ENCODE data around the gene ERBB2. TPM values are rescaled to one million over a fixed set of nuclear protein-coding genes. Genes with fewer than 3 reads are reported as not detected.

ERBB2 gene
- total RNA-seq, 4 donors from 2014 or later = 75.2 to 170 (median 86.5) TPM

- Histone ChIP-seq H3K27me3 (peaks cover 0 to 4% (median 0%) of the 10 kb centered on the region in 4 donors), H3K4me1 (peaks cover 24 to 81% (median 39%) of the 10 kb centered on the region in 3 donors), H3K4me3 (no peak overlapping the region), H3K27ac (peak overlapping the region; percentile 42 to 89 (median 81)), H3K9me3 (no peaks in the 10 kb centered on the region), H3K36me3 (peaks cover 0 to 49% (median 0%) of the 10 kb centered on the region in 3 donors)
- DNase-seq = no peak
- WGBS, 2 donors = 46 to 59% methylated on average over 4 to 6 of the region's 7 CpGs
- intact Hi-C loops (cut with DNase I) = no loop called here
- no peak for TF ChIP-seq POLR2A (IDR thresholded peaks at IDR 0.05)
- TF ChIP-seq CTCF (IDR thresholded peaks at IDR 0.05) = no peak
These were observed 23.6 kb upstream of the ERBB2 start for GRCh38 chr17:39676198-39676819.

- H3K27ac ChIP-seq = peak overlapping the region in 3 of 4 donors; percentile 33 to 58 (median 53)
- TF ChIP-seq CTCF (IDR thresholded peaks at IDR 0.05) = no peak
- TF ChIP-seq POLR2A (IDR thresholded peaks at IDR 0.05) = no peak
- 81 to 89% methylated on average over 5 to 6 of the region's 8 CpGs for WGBS, 2 donors
- intact Hi-C loops (cut with DNase I) = no loop called here
- no peaks in the 10 kb centered on the region for H3K27me3 ChIP-seq
- peaks cover 20 to 73% (median 33%) of the 10 kb centered on the region in 3 donors for H3K4me1 ChIP-seq
- DNase-seq = no peak
- no peak overlapping the region for H3K4me3 ChIP-seq
- H3K9me3 ChIP-seq = no peaks in the 10 kb centered on the region
- H3K36me3 ChIP-seq = peaks cover 0 to 54% (median 0%) of the 10 kb centered on the region in 3 donors
These were observed 22.8 kb upstream of the ERBB2 start for GRCh38 chr17:39677072-39677471.

GRCh38 chr17:39677542-39678339 is 22.1 kb upstream of the ERBB2 start:
- Histone ChIP-seq H3K4me1 (peaks cover 19 to 66% (median 29%) of the 10 kb centered on the region in 3 donors), H3K4me3 (no peak overlapping the region)
- no peak for DNase-seq

GRCh38 chr17:39678340-39679116 is 21.3 kb upstream of the ERBB2 start:
- intact Hi-C loops (cut with DNase I) = no loop called here
- DNase-seq = no peak
- Histone ChIP-seq H3K27me3 (no peaks in the 10 kb centered on the region), H3K4me1 (peaks cover 19 to 65% (median 29%) of the 10 kb centered on the region in 3 donors), H3K4me3 (no peak overlapping the region), H3K36me3 (peaks cover 0 to 67% (median 3%) of the 10 kb centered on the region in 3 donors), H3K9me3 (no peaks in the 10 kb centered on the region), H3K27ac (peak overlapping the region in 3 of 4 donors; percentile 33 to 58 (median 53))
- WGBS, 2 donors = 76 to 90% methylated on average over 7 of the region's 13 CpGs
- TF ChIP-seq POLR2A (IDR thresholded peaks at IDR 0.05) = no peak
- TF ChIP-seq CTCF (IDR thresholded peaks at IDR 0.05) = no peak

More at GRCh38 chr17:39677542-39678339, 22.1 kb upstream of the ERBB2 start:
- no peaks in the 10 kb centered on the region for H3K27me3 ChIP-seq
- H3K27ac ChIP-seq = peak overlapping the region in 3 of 4 donors; percentile 33 to 58 (median 53)
- H3K9me3 ChIP-seq = no peaks in the 10 kb centered on the region
- H3K36me3 ChIP-seq = peaks cover 0 to 59% (median 0%) of the 10 kb centered on the region in 3 donors
- WGBS, 2 donors = 63 to 70% methylated on average over 12 to 13 of the region's 13 CpGs
- no peak for TF ChIP-seq CTCF (IDR thresholded peaks at IDR 0.05)
- TF ChIP-seq POLR2A (IDR thresholded peaks at IDR 0.05) = no peak
- intact Hi-C loops (cut with DNase I) = no loop called here
